HG02981 (cell line): Measurements from ENCODE around the gene KHDC4.
"Not testable (repeated sequence)": the region's sequence is repeated elsewhere in the genome, so short reads cannot be mapped to it uniquely, and the experiment has no call there.

Experiments
- ATAC-seq: cut with Tn5 transposase; IDR thresholded peaks from one replicate; pipeline ENCODE4 v1.9.1; 2021; ENCODE audit warnings: mild to moderate bottlenecking, moderate library complexity; ENCODE audit not compliant: unreplicated experiment

KHDC4 gene

DNA sequence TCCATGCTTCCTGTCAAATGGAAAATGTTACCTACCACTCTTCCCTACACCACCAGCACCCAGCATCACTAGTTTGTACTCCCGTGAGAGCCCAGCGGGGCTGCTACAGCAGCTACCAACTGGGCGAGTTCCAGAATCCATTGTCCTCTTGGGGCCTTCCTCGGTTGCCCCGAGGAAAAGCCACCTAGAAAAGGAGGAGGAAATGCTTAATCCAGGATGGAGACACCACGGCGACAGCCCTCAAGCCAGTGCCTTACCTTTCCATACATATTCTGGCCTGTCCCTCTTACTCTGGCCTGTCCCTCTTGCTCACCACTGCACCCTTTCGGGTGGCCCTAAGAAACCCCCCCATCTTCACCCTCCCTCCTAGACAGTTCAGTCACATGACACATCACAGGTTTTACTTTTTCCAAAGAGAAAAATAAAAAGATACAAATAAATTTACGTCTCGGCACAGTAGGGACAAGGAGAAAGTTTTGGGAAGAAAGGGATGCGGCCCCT lies 23.5 kb downstream of the KHDC4 start:
- no peak for ATAC-seq

DNA sequence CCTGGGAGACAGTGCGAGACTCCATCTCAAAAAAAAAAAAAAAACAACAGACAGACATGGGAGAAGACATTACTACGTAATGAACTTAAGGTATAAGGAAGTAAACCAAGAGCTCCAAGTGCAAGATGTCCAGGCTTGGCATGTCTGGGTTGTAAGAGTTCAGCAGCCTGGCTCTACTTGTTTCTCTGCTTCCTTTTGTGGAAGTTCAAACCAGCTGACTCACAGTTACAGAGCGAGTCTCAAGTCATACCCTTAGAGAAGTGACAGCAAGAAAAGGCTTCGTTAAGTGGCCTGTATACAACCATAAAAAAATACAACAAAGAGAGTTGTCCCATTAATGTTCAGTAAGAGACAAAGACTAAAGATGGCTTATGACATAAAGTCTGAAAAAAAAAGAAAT lies 24.3 kb downstream of the KHDC4 start:
- no peak for ATAC-seq

DNA sequence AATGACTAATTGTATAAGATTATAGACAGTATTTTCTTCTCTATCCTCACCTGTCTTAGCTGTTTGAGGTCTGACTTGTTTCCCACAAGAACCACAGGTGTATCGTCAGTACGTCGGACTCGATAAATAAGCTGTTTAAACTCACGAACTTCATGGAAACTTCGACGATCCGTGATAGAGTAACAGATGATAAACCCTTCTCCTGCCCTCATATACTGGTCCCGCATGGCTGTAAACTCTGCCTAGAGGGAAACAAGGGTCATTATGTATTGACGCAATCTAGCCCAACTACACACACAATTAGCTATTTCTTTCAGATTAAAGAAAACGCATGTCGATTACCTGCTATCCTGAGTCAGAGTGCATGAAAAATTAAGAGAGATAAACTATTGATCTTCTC lies 30.0 kb downstream of the KHDC4 start:
- ATAC-seq = no peak

DNA sequence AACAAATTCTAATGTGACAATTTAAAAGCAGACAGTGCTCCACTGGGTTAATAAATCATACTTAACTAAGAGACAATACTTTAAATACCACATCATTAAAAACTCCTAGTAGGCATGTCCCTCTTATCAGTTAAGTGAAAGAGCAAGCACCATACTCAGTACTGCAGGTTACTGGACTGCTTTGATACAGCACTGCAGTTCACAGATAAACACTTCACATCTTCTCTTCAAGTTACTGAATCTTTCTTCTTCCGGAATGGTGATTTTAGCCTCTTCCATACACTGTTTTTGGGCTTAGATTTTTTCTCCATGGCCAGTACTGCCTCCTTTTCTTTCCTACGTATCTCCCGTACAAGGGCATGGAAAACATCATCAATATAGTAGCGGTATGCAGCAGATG lies 34.1 kb downstream of the KHDC4 start:
- ATAC-seq = no peak

DNA sequence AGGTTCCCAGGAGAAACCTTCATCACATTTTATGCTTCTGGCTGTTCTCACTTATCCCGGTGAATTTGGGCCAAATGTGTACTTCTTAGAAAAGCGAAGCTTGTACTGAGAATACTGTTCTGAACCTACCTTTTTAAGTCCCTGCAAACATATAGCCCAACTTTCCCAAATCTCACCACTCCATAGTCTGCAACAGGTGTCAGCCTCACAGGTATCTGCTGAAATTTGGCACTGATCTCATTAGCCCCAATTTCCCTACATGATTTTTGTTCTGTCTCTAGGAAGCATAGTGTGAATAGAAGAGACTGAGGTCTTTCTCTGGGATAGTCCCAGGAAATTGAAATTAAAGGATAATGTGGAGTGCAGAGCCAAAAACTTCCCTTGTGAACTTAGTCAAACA lies 34.5 kb downstream of the KHDC4 start:
- ATAC-seq = no peak

DNA sequence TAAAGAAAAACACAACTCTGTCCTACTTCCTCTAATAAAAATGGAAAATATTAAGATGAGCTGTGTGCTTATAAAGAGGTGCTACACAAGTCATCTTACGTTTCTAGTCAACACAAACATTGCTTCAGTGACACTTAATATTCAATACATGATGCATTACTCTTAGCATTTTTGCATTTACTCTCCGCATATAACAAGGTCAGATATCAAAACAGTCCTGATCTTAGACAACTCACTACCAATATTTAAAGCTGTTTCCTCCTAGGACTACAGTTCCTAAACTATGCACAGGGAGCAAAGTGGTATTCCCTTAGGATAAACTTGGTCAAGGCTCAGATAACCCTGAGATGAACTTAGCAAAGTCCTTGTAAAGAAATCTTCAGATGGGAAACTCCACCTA lies 35.3 kb downstream of the KHDC4 start:
- no peak for ATAC-seq

DNA sequence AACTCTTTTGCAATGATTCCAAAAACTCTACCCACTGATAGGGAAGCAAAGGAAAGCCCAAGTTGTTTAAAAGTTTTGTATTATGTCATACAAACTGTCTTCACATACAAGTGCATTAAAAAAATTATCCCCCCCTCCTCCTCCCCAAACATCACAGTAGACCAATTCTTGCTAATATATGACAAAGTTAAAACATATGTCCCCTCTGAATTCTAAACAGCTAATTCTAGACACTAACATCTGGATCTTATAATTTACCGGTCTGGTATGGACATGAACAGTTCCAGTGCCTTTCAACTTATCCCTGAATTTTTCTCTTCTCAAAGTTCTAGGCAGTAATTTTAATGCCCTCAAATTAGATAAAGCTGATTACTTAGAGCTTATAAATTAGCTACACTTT lies 36.5 kb downstream of the KHDC4 start:
- ATAC-seq = no peak

DNA sequence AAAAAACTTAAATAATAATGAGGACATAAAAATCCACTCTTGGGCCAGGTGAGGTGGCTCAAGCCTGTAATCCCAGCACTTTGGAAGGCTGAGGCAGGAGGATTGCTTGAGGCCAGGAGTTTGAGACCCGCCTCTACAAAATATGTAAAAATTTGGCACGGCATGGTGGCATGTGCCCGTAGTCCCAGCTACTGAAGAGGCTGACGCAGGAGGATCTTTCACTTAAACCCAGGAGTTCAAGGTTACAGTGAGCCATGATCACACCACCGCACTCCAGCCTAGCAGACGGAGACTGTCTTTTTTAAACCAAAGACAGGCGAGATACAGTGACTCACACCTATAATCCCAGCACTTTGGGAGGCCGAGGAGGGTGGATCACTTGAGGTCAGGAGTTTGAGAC lies 37.7 kb downstream of the KHDC4 start:
- ATAC-seq = not testable (repeated sequence)

DNA sequence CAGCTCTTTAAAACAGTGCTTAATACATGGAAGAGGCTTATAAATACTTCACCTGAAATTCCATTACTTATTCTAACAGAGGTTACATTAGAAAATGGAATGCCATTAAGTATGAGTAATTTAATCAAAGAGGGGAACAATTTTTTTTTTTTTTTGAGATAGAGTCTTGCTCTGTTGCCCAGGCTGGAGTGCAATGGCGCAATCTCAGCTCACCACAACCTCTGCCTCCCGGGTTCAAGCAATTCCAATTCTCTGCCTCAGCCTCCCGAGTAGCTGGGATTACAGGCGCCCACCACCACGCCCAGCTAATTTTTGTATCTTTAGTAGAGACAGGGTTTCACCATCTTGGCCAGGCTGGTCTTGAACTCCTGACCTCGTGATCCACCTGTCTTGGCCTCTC lies 38.6 kb downstream of the KHDC4 start:
- not testable (repeated sequence) for ATAC-seq

DNA sequence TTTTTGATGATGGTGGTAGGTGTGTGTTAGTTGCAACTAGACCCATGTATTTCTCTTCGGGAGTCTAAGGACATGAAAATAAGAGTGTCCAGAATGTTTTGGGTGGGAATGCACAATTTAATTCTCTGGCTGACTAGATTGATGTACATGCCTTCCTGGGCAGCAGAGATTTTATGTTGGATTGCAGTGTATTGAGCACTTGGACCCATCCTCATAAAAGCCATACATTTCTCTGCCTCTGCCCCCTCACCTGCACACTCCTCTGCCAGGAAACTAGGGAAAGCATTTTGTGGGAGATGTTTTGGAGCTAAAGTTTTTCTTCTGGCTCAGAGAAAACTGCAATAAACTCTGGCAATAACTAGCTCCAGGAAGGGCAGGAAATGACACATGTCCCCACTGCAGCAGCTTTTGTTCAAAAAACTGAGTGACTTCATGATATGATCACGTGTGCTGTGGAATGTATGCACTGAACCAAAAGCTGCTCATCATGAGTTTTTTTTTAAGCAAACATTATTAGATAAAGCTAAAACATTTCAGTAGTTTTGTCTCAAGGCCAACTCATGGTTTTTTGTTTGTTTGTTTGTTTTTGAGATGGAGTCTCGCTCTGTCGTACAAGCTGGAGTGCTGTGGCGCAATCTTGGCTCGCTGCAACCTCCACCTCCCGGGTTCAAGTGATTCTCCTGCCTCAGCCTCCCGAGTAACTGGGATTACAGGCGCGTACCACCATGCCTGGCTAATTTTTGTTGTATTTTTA lies 40.6 kb downstream of the KHDC4 start:
- ATAC-seq = no peak

DNA sequence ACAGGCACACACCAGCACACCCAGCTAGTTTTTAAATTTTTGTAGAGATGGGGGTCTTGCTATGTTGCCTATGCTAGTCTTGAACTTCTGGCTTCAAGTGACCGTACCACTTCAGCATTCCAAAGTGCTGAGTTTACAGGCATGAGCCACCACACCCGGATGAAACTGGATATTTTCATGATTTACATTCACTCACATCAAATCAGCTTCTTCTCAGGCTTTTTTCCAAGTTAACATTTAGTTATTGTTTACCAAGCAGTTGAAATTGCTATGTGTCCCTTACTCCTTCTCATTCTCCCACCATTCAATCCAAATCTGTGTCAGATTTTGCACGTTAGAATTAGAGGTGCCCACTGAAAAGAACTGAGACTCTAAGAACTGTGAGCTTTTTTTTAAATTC lies 41.4 kb downstream of the KHDC4 start:
- ATAC-seq = no peak

DNA sequence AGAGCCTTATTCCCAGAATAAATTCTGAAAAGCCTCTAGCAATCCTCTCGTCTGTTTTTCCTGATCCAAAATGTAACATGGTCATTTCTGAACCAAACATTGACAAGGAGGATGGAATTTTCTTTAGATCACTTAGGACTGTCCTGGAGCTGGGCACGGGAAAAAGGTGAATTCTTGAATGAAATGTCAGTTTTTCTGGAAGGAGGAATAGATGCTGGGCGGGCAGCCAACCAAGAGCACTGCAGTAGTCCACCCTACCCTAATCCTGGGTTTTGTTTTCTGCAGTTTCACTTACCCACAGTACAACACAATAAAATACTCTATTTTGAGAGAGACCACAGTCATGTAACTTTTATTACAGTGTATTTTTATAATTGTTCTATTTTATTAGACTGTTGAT lies 44.0 kb downstream of the KHDC4 start:
- ATAC-seq = no peak

DNA sequence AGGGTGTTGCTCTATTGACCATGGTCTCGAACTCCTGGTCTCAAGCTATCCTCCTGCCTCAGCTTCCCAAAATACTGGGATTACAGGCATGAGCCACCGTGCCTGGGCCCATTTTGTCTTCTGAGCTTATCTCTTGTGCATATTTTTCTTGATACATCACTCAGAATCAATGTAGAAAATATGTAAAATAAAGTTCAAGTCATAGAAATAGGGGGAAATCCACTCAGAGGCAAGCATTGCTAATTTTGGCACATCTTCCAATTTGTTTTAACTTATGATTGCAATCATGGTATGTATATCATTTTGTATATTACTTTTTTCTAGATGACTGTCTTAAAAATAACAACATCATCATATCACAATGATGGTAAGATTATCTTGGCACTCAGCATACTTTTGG lies 44.6 kb downstream of the KHDC4 start:
- no peak for ATAC-seq

DNA sequence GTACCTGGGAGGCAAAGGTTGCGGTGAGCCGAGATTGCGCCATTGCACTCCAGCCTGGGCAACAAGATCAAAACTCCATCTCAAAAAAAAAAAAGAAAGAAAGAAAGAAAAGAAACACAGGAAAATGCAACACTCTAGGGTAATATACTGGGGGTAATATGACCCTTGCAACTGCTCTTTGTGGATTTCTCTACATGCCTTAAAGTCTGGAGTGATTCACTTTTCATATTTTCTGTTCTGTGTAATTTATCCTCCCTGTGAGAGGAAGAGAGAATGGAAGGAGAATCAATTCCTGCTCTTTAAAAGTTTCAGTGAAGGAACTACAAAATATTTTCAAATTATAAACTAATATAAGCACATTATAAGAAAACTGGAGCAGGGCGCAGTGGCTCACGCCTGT lies 45.7 kb downstream of the KHDC4 start:
- ATAC-seq = no peak

DNA sequence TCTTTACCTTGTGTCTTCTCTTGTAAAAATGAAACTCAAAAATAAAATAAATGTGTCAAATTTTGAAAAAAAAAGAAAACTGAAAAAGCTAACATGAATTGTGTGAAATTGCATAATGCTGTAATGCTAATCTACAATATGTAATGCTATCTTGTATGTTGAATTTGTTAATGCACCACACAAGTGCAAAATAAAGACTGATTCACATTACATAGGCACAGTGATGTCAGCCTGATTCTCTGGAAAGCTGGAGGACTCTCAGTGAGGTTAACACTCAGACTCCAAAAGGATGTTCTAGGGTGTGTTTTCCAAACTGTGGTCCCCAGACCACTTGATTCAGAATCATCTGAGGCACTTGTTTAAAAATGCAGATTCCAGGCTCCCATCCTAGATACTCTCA lies 49.2 kb downstream of the KHDC4 start:
- ATAC-seq = no peak

DNA sequence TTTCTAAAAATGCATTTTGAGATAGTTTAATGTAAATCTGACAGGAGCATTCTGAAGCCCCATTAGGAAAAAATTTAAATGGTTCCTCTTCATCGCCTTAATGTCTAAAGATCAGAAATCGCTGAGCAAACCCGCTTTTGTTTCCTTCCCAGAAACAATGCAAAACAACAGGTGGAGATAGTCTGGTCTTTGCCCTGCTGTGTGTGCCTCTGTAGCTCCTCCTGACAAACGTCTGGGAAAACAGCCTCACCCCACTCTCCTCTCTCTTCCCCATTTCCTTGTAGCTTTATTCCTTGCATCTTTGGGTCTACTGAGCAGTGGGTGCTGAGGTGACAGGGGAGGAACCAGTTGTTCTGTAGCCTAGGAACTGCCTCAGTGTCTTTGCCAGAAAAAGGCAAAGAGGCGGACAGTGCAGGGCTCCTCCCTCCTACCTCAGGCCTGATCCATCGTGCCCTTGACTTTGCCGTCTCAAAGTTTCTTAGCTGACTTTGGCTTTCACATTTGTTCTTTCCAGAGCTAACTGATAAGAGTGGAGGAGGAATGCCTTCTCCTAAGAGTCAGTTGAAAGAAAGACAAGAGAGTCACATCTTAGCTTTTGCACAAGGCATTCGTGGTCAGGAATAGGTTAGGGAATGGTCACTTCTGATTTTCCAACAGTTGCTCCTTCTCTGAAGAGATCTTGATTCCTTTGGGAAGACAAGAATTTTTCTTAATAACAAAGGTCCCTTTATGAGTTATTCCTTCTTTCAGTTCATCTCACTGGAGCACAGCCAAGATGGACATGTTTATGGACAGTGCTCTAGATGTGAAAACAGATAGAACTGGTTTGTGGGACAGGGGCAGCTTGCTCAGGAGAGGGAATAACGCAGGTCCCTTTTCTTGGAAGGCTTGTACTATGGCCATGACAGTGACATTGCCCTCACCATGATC lies 49.9 kb downstream of the KHDC4 start:
- no peak for ATAC-seq

DNA sequence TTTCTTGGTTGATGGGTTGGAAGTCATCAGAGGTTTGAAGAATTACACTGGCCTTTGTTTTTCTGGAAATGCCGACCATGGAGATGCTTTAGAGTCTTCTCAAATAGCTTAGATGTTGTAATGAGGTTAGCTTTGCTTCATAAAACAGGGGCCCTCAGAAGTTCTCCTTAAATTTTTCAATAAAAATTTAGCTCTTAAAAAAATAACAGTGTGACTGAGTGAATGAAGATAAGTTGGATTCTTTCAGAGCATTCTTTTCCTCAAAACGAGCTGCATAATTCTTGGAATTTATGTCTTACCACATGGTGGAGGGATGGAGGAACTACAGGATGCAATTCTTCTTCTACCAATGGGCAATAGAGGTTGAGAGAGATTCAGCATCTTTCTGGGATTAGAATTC lies 51.4 kb downstream of the KHDC4 start:
- ATAC-seq = no peak

DNA sequence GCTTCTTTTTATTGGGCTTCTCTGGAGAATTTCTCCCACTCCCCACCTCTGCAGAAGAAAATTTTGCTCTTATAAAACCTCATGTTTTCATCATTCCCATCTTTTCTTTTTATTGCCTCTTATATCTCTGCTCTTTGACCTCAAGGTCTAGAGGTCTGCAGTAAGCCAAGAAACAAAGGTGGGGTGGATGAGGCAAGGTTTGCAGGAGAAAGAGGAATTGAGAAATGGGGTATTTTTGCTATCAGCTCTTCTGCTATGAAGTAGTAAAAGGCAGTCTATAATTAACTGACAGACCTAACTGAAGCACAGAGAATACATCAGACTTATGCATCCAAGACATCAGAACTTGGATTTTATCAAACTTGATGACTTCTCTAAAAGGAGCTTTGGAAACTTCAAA lies 52.0 kb downstream of the KHDC4 start:
- ATAC-seq = no peak

DNA sequence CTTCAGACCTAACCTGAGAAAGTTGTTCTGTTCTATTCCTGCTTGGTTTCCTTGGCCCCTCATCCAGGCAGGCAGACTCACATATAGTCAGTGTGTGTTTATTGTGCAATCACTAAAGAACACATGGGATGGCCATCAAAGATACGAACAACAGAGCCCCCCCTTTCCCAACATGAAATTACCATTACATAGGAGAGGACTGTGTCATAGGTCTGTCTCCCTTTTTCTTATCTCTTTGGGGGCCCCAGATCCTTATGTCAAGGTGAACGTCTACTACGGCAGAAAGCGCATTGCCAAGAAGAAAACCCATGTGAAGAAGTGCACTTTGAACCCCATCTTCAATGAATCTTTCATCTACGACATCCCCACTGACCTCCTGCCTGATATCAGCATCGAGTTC lies 53.3 kb downstream of the KHDC4 start:
- ATAC-seq = no peak

DNA sequence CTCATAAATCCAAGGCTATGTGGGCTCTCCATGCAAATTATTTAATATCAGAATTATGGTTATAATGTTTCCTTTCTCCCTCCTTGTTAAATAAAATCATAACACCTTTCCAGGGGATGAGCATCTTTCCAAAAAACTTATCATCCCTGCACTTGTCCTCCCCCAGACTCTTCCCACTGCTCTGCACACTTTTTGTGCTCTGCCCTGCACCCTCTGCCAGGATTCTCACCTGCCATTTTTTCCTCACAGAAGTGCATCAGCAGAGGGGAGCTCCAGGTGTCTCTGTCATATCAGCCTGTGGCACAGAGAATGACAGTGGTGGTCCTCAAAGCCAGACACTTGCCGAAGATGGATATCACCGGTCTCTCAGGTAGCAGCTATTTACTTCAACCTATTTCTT lies 54.0 kb downstream of the KHDC4 start:
- ATAC-seq = no peak

DNA sequence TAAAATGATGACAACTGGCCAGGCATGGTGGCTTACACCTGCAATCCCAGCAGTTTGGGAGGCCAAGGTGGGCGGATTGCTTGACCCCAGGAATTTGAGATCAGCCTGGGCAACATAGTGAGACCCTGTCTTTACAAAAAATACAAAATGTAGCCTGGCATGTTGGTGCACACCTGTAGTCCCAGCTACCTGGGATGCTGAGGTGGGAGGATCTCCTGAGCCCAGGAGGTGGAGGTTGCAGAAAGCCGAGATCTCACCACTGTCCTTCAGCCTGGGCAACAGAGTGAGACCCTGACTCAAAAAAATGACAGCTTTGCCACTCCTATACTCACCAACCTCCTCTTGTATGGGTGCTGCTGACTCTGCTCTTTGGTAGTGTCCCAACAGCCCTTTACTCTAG lies 56.3 kb downstream of the KHDC4 start:
- ATAC-seq = no peak

DNA sequence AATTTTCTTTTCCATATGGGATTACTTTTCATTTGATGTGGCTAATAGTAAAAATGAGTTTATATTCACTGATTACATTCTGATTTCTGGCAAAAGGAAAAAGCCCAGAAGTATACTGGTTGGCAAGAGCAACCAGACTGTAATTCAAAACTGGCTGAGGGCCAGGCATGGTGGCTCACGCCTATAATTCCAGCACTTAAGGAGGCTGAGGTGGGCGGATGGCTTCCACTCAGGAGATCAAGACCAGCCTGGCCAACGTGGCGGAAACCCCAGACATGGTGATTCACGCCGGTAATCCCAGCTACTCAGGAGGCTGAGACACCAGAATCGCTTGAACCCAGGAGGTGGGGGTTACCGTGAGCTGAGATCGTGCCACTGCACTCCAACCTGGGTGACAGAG lies 60.4 kb downstream of the KHDC4 start:
- ATAC-seq = no peak
